HG02938 (cell line): ENCODE results near the gene ADAM8.
"Not testable (repeated sequence)": the region's sequence is repeated elsewhere in the genome, so short reads cannot be mapped to it uniquely, and the experiment has no call there.

Experiments
- ATAC-seq: cut with Tn5 transposase; IDR thresholded peaks from one replicate; pipeline ENCODE4 v1.9.1; 2021; ENCODE audit warnings: mild to moderate bottlenecking, moderate library complexity; ENCODE audit not compliant: unreplicated experiment

ADAM8 gene

DNA sequence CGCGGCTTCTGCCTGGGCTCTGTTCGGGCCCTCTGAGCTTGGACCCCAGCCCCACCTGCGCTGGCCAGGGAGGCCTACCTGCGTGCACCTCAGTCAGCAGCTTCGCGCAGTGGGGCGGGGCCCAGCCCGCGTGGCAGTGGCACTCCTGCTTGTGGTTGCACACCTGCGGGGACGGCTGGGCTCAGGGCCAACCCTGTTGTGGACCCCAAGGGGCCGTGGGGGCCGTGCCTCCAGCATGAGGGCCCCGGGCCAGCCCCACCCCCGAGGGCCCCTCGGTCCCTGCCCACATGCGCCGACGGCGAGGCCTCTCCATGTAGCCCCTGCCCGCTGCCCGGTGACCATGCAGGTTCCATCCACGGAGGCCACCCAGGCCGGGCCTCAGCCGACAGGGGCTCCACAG is 7.3 kb downstream of the ADAM8 start:
- no peak for ATAC-seq

DNA sequence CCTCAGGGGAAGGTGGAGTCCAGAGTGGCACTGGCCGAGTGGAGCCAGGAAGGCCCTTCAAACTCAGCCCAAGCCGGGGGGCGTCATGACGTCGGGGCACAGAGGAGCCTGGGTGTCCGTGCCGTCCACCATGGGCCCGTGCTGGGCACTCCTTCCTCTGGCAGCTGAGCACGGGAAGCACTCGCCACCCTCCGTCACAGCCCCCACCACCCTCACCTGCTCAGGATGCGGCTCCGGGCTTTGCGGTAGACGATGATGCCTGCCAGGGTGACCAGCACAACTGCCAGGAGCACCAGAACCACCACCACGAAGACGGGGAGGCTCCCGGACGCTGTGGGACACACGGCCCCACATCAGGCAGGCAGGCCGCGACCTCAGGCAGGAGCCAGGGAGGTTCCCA is 8.1 kb downstream of the ADAM8 start:
- ATAC-seq: no peak

DNA sequence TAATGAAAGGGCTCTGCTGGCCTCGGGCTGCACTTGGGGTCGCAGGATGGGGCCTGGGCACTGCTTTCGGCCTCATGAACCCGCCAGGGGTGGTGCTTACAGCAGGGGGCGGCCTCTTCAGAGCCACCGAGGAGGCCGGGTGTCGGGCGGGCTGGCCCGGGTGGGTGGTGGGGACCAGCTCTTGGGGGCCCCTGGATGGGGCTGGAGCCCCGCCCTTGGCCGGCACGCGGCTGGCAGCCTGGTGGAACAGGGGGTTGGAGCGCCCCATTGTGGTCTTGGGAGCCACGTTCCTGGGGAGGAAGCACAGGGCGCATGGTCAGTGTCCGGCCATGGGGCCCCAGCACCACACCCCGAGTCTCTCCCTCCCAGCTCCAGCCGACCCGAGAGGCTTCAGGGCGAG is 8.8 kb downstream of the ADAM8 start:
- ATAC-seq: no peak

DNA sequence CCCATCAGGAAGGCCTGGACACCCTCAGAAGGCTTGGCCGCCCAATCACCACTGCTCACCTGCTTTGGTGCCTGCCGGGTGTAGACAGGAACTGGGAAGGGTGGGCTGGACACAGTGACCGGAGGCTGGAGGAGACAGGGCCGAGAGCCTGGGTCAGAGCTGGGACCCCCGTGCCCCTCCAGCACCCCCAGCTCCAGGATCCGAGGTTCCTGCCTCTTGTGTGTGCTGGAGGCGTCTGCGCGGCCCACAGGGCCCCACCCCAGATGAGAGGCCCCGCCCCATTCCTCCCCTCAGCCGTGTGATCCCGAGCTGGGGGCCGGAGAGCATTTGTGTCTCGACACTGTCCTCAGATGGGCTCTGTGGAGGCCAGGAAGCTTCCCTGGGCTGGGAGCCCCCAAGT is 9.4 kb downstream of the ADAM8 start:
- ATAC-seq: no peak

DNA sequence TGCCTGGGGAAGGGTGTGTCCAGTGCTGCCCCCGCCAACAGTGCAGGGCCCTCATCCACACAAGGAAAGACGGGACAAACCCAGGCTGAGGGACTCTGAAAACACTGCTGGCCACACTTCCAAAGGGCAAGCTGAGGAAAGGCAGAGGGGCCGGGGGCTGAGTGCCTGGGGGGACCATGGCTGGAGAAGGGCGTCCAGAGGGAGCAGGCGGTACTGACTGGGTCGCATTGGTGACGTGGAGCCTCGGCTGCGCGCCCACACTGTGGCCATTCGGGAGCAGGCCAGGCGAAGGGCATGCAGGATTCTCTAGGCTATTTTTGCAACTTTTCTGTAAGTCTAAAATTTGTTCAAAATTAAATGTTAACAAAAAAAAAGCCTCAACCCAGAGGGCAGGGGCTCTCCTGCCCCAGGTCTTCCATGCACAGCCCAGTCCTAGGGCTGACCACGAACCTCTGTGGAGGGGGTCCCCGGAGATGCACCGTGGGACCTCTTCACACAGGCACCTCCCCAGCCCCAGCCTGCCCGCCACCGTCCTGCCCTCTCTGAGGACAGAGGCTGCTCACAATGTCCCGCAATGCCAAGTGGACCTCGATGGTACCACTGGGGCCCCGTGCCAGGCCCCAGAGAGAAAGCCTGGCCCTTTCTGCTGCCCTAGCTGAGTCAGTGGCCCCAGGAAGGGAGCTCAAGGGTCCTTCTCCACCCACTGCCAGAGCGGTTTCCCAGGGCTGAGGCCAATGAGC is 10.4 kb downstream of the ADAM8 start:
- ATAC-seq: no peak

DNA sequence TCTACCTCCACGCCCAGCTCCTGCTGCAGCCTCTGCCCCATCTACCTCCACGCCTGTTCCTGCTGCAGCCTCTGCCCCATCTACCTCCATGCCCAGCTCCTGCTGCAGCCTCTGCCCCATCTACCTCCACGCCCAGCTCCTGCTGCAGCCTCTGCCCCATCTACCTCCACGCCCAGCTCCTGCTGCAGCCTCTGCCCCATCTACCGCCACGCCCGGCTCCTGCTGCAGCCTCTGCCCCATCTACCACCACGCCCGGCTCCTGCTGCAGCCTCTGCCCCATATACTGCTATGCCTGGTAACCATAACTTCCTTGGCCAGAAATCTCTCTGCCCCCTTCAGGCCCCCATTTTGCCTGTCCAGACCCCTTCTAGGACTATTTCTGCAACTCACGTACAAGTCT is 11.6 kb downstream of the ADAM8 start:
- not testable (repeated sequence) for ATAC-seq

DNA sequence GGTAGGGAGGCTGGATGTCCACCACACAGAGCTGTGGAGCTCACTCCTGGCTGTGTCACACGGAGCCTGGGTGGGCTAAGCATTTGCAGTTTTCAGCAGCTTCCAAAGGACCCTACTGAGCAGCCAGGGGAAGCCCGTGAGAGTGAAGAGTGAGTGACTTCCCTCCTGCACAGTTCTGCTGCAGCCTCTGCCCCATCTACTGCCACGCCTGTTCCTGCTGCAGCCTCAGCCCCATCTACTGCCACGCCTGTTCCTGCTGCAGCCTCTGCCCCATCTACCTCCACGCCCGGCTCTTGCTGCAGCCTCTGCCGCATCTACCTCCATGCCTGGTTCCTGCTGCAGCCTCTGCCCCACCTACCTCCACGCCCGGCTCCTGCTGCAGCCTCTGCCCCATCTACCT is 12.2 kb downstream of the ADAM8 start:
- ATAC-seq: no peak

DNA sequence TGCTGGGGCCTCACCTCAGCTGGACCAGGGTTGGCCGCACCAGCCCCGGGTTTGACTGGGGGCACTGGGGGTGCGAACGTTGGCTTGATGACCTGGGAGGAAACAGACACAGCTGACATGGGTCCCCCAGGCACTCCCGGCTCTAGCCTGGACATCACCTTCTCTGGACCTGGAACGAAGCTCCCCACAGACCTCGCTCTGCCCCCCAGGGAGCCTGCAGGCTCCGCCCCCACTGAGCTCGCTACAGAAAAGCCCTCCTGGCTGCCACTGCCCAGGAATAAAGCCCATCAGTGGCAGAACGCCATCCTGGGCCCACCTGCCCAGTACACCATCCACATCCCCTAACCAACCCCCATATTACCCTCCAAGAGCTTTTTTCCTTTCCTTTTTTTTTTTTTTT is 13.0 kb downstream of the ADAM8 start:
- ATAC-seq: no peak

DNA sequence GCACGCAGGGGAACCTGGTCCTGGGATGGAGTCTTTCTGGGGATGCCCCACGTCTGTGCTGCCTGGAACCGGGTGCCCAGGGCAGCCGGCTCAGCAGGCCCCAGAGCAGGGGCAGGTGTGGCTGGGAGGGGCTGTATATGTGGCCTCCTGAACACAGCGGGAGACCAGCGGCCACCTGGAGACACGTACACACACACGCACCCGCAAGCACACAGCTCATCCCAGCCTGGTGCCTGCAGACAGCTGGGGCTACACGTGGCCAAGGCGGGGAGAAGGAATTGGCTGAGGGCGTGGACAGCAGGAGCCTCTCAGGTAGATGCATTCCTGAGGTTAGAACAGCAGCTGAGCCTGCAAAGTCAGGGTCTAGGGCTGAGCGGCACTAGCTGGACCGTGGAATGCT is 14.0 kb downstream of the ADAM8 start:
- no peak for ATAC-seq

DNA sequence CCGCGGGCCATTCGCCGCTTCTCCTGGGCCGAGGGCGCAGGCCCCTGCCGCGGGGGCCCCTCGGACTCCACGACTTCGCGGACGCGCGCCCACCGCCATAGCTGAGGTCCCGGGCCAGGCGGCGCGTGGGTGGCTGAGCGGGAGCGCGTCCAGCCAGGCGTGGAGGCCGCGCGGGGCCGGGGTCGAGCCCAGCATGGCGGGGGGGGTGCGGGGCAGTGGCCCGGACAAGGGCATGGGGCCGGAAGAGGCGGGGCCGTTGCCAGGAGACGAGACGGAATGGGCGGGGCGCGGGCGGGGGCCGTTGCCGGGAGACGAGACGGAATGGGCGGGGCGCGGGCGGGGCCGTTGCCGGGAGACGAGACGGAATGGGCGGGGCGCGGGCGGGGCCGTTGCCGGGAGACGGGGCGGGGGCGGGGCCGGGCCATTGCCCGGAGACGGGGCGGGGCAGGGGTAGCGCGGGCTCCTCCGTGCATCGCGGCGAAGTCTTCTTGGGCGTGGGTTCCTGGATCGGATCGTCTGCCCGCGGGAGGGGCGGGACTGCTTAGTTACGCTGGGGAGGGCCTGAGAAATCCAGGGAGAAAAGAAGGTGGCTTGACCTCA is 14.8 kb downstream of the ADAM8 start:
- peak; percentile 38 for ATAC-seq

DNA sequence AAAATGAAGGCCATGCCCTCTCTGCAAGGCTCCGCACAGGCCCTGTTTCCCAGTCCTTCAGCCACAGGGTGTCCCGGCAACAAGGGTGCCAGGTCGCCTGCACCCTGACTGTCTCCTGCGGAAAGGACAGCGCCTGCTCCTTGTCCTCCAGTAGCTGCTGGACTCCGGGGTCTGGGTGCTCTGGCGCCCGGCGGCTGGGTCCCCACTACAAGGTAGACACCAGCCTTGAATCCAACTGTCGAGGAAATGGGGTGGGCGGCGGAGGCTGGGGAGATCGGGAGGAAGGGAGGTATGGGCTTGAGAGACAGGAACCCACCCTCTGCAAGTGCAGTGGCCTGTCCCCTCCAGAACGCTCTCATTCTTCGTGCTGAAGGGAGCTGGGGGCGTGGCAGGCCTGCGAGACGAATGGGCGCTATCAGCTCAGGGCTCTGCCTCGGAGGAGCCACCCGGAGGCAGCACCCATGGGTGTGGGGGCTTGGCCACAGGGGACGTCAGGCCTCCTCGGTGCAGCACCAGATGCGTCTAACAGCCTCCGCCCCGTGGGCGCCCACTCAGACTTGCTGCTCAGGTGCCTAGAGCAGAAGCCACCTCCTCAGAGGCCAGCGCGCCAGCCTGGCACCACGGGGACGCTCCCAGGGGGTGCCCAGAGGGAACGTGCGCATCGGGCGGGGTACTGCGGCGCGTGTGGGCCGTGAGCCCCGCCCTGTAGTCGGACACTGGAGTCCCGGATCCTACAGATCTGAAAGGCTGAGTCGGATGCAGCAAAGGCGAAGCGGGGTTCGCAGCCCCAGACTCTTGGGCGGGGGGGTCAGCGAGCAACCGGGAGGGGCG is 15.6 kb downstream of the ADAM8 start:
- ATAC-seq: peak; percentile 40

DNA sequence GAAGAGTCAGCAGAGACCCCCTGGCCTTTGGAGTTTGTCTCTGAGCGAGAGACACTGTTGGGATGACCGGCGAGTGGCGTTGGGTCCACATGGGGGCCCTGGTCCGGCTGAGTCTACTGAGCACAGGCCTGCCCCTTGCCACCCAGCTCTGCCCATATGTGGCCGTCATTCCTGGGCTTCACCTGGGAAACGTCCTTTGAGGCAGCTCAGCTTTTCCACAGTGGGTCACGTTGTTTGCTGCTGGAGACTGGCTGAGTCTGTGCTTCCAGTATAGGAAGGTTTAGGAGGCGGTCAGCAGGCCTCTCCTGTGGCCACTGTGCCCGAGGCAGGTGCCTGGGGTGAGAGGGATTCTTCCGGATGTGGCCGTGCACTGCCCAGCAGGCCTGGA is 17.1 kb downstream of the ADAM8 start:
- ATAC-seq: no peak

DNA sequence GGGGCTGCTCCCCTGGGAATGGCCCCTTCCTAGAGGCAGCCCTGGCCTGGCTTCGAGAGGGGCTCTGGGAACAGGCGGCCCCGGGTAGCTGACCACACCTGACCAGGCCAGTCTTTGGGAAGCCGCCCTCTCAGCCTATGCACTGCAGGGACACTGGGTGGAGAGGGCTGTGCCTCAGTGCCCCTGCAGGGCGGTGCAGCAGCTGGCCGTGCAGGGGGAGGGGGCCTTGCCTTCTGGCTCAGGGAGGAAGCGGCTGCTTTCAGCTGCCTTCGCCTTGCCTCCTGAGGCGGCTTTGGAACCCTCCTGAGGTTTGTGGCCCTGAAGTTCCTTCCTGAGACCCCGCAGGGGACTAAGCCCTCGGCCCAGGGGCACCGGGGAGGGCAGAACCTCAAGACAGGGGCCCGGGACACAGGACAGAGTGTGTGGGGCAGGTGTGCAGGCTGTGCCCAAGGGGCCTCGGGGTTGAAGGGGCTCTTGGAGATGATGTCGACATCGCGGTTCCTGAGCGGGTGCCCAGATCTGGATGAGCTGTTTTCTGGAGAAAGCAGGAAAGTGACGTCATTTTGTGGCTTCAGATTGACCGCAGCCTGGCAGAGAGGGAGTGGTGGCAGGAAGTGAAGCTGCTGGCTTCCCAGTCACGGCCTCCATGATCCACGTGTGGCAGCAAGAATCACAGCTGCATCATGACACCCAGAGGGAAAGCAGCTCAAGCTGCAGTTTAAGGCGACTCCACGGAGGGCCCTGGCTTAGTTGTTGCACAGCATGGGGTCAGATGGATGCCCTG is 17.7 kb downstream of the ADAM8 start:
- no peak for ATAC-seq

DNA sequence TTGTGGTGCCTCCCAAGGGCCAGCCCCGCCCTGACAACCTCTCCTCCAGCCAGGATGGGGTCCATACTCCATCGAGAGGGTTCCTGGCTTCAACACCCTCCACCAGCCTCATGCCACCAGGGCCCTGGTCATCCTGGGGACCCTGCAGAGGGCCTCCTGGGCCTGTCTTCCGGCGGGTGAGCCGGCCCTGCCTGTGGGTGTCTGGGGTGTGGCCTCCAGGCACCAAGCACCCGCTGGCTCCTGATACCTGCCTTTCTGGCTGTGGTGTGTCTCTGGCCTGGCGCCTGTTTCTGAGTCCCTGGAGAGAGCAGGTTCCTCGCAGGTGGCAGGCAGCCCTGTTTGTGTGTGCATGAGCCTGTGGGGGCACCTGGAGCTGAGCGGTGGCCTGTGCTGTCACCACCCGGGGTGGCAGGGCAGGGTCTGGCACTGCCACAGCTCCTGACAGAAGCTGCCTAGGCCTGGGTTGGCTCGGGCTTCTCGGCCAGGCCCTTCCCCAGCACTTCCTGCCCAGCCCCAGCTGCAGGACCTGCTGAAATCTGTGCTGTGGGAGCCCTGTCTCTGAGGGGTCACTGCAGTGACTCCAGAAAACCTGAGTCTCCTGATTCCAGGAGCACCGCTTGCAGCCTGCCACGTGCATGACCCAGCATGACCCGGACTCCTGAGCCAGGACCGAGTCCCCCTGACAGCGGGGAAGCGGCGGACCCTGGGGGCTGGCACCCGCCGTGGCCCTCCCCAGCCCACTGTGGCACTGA is 18.4 kb downstream of the ADAM8 start:
- ATAC-seq: peak; percentile 29

DNA sequence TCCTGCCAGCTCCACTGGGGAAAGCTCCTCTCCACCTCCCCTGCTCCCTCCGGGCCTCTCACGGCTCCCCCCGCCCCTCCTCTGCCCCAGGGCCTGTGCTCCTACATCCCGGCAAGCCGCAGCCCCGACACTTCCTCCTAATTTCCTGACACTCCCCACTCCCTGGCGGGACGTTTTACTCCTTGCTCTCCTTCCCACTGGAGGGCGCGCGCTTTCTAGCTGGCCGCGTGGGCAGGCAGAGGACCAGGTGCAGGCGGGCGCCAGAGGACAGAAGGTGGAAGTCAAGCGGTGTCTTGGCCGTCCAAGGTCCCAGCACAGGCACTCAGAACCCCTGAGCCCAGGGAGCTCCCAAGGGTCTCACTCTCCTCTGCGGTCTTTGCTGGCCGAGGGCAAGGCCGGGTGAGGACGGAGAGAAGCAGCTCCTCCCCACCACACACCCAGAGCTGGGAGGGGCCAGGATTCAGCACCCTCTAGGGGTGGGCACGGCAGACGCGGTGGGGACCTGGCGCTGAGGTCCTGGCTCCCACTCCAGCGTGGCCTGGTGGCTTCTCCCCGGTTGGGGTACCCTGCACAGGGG is 19.1 kb downstream of the ADAM8 start:
- ATAC-seq: peak; percentile 11

DNA sequence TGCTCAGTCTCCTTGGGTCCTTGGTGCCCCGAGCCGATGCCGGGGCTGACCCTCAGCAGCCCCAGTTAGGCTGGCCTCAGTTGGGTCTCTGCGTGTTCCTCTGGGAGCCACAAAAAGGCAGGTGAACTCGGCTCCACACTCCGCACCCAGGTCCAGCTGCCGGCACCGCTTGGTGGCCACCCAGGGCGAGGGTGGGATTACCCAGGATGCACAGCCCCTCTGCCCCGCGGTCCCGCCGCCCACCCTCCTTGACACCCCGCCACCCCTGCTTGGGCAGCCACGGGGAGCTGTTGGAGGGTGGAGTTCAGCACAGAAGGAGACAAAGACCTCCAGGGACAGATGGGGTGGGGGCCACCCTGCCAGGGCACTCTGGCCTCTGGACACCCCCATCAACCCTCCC is 21.3 kb downstream of the ADAM8 start:
- no peak for ATAC-seq

DNA sequence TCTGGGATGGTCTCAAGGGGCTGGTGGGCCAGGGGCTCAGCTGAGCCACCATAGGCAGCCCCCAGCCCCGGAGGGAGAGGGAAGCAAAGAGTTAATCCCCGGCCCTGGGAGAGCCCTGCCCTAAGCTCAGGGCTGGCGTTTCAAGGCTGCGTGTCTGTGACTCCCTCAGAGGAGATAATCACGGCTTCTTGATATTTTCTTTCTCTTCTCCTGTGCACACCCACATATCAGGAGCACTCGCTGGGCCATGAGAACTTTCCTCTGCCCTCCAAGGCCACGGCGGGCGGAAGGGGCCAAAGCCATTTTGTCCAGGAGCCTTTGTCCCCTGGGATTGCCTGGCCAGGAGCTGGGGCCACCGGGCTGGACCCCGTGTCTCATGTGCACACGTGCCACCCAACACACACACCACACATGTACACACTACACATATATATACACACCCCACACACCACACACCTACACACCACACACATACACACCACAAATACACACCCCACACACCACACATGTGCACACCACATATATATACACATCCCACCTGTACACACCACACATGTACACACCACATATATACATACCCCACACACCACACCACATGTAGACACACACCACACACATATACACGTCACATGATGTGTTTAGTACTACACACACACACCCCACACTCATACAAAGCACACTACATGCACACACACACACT is 22.1 kb downstream of the ADAM8 start:
- ATAC-seq: no peak

DNA sequence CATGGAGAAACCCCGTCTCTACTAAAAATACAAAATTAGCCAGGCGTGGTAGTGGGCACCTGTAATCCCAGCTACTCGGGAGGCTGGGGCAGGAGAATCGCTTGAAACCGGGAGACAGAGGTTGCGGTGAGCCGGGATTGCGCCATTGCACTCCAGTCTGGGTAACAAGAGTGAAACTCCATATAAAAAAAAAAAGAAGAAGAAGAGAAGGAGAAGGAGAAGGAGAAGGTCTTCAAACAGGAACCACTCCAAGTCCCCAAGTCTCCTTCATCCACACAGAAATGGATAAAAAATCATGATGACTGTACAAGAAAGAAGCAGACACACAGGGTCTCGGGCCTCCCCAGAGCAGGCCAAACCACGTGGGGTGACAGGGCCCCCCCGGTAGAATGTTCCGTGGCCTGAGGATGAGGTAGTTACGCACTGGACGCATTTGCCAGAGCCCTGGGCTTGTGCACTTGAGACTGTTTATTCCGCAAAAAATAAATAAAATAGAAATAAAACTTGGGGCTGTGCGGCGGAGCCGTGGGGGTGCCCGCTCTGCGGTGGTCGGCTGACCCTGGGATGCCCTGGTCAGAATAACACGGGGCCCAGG is 23.2 kb downstream of the ADAM8 start:
- ATAC-seq: no peak

DNA sequence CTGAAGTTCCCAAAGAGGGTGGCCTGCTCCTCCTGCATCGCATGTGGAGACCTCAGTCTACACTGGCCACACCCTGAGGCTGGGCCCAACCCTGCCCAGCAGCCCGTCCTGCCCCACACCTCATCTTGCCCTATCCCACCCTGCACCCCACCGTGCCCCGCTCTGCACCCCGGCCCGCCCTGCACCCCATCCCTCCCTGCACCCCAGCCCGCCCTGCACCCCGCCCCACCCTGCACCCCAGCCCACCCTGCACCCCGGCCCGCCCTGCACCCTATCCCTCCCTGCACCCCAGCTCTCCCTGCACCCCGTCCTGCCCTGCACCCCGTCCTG is 24.5 kb downstream of the ADAM8 start:
- no peak for ATAC-seq
